Measurements from ENCODE around the gene TUT7.
A peak's percentile ranks its signal among the peaks of the same experiment; 100 is the strongest.
"Not testable (repeated sequence)": the region's sequence is repeated elsewhere in the genome, so short reads cannot be mapped to it uniquely, and the experiment has no call there.

TUT7 gene, protein sequence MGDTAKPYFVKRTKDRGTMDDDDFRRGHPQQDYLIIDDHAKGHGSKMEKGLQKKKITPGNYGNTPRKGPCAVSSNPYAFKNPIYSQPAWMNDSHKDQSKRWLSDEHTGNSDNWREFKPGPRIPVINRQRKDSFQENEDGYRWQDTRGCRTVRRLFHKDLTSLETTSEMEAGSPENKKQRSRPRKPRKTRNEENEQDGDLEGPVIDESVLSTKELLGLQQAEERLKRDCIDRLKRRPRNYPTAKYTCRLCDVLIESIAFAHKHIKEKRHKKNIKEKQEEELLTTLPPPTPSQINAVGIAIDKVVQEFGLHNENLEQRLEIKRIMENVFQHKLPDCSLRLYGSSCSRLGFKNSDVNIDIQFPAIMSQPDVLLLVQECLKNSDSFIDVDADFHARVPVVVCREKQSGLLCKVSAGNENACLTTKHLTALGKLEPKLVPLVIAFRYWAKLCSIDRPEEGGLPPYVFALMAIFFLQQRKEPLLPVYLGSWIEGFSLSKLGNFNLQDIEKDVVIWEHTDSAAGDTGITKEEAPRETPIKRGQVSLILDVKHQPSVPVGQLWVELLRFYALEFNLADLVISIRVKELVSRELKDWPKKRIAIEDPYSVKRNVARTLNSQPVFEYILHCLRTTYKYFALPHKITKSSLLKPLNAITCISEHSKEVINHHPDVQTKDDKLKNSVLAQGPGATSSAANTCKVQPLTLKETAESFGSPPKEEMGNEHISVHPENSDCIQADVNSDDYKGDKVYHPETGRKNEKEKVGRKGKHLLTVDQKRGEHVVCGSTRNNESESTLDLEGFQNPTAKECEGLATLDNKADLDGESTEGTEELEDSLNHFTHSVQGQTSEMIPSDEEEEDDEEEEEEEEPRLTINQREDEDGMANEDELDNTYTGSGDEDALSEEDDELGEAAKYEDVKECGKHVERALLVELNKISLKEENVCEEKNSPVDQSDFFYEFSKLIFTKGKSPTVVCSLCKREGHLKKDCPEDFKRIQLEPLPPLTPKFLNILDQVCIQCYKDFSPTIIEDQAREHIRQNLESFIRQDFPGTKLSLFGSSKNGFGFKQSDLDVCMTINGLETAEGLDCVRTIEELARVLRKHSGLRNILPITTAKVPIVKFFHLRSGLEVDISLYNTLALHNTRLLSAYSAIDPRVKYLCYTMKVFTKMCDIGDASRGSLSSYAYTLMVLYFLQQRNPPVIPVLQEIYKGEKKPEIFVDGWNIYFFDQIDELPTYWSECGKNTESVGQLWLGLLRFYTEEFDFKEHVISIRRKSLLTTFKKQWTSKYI (N-terminal part only)

DNA sequence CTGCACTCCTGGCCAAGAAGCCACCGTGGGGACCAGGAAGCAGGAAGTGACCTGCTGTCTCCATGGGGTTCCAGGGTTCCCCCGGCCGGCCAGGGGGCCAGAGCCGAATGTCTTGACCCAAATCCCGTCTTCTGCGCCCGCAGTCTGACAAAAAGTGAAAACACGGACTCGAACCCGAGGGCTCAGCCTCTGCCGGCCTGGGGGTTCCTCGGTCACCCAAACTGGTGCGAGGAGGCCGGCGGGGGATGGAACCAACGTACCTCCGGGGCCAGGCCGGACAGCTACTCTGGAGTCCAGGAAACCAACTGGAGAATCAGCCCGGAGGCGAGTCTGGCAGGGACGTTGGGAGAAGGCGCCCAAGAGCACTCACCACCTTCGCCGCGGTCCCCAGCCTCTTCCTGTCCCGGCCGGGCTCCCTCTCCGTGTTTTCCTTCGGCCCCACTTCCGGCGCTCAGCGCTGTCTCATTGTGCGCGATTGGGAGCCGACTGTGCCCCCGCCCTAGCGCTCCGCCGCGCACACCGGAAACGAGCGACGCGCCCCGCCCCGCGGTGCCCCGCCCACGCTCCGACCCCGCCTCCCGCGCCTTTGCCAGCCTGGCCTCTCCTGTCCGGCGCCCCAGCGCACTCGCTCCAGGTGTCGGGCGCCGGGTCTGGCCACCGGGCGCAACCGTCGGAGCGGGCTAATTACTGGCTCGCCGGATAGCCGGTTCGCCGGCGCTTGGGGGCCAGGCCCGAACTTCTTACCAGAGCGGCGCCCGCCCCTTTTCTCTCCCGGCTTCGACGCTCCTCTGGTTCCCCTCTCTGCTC, at the start of gene TUT7:
TSS of gene TUT7 (minus strand) at position 400 of the 807 bp plus-strand sequence. CDS start 1,211 bp downstream, outside the sequence.
- Mint-ChIP-seq H3K9me3 (no peaks in the 10 kb centered on the region), H3K27me3 (no peaks in the 10 kb centered on the region), H3K27ac (peak within 1 kb of the TSS; percentile 99), H3K4me1 (ENCODE audit: low read depth) (peaks cover 35% of the 10 kb centered on the region), H3K36me3 (ENCODE audit: low read depth) (peaks cover 40% of the 10 kb centered on the region), H3K4me3 (peak within 1 kb of the TSS; percentile 98)
- intact Hi-C loops (cut with micrococcal nuclease): loop anchor here (2.0 kb wide), 1 partner anchor 15 kb away; no protein-coding TSS in a partner anchor

DNA sequence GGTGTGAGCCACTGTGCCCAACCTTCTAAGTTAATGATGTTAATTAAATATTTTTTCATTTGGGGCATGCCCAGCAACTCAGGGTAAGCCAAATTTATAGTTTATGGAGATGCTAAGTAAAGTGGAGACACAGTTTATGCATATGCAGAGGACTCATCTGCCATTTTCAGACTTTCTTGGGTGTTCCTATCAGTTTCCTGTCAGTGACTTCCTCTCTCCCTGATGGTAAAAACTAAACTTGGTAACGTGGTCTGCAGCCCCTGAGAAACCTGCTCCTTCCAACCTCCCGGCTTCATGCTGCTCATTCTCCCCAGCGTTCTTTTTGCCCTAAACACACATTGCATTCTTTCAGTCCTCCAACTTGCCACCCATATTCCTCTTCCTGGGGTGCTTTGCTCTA, 48.4 kb upstream of the TUT7 start:
- intact Hi-C loops (cut with micrococcal nuclease): no loop called here
- H3K4me3 Mint-ChIP-seq: no peak overlapping the region
- no peaks in the 10 kb centered on the region for H3K36me3 Mint-ChIP-seq (ENCODE audit: low read depth)
- H3K27me3 Mint-ChIP-seq: peaks cover 18% of the 10 kb centered on the region
- H3K9me3 Mint-ChIP-seq: no peaks in the 10 kb centered on the region
- H3K4me1 Mint-ChIP-seq (ENCODE audit: low read depth): peaks cover 24% of the 10 kb centered on the region
- H3K27ac Mint-ChIP-seq: no peak overlapping the region

DNA sequence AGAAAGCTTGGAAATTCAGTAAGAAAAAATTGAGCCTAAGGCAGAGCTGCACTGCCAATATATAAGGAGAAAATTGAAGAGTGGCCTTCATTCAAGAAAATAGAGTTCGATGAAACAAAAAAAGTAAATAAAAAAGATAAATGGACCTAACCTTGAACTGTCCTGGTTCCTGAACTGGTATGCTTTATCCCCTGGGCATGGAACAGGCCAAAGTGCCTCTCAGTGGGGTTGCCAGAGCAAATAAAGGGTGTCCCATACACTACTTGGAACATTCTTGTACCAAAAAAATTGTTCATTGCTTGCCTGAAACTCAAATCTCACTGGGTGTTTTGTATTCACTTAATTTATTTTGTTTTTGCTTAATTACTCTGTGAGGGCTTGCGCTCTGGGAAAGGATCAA, 42.2 kb upstream of the TUT7 start:
- H3K36me3 Mint-ChIP-seq (ENCODE audit: low read depth): no peaks in the 10 kb centered on the region
- H3K4me1 Mint-ChIP-seq (ENCODE audit: low read depth): no peaks in the 10 kb centered on the region
- H3K27me3 Mint-ChIP-seq: peaks cover 19% of the 10 kb centered on the region
- intact Hi-C loops (cut with micrococcal nuclease): no loop called here
- peaks cover 8% of the 10 kb centered on the region for H3K9me3 Mint-ChIP-seq
- no peak overlapping the region for H3K27ac Mint-ChIP-seq
- H3K4me3 Mint-ChIP-seq: no peak overlapping the region

DNA sequence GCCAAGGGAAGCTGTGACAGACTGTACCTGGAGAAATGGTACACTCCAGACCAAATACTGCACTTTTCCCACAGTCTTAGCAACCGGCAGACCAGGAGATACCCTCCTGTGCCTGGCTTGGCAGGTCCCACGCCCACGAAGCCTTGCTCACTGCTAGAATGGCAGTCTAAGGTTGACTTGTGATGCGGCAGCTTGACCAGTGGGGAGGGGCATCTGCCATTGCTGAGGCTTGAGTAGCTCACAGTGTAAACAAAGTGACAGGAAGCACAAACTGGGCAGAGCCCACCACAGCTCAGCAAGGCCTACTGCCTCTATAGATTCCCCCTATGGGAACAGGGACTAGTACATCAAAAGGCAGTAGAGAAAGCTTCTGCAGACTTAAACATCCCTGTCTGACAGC, 36.0 kb upstream of the TUT7 start:
- intact Hi-C loops (cut with micrococcal nuclease); H3K4me1 Mint-ChIP-seq (ENCODE audit: low read depth); H3K4me3 Mint-ChIP-seq; H3K36me3 Mint-ChIP-seq (ENCODE audit: low read depth); H3K9me3 Mint-ChIP-seq; H3K27ac Mint-ChIP-seq: not testable (repeated sequence)
- peaks cover 31% of the 10 kb centered on the region for H3K27me3 Mint-ChIP-seq

DNA sequence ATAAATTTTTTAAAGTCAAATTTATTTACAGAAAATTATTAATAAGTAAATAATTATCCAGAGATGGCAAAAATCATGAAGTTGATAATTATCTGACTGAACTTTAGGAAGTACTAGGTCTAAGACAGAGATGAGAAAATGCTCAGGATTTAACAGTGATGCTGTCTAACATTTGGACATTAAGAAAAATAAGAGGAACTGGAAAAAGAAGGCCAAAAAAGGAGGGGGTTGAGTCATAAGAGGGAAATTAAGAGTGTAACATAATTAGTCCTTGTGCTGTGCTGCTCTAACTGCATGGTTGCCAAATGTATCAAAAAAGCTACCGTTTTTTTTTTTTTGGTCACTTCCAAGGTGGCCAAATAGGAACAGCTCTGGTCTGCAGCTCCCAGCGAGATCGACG, 35.4 kb upstream of the TUT7 start:
- Mint-ChIP-seq H3K36me3 (ENCODE audit: low read depth) (no peaks in the 10 kb centered on the region), H3K4me3 (no peak overlapping the region), H3K27ac (no peak overlapping the region), H3K4me1 (ENCODE audit: low read depth) (peaks cover 7% of the 10 kb centered on the region), H3K27me3 (peaks cover 29% of the 10 kb centered on the region), H3K9me3 (peaks cover 5% of the 10 kb centered on the region)
- intact Hi-C loops (cut with micrococcal nuclease): no loop called here

DNA sequence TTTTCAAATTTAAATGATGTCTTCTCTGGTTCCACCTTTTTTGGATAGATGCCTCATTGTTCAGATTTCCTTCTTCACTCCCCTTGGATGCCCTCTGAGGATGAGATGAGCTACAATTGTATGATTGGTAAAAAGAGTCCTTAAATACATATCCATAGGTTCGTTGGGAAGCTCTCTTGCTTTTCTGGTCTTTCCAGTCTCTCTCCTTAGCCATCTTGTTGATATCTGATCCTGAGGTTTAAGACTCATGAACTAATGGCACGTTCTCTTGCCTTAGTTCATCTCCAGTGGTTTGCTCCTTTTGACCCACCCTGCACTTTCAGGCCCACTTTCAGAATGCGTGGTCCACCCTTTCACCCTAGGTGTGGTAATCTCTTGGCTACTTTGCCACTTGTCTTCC, 33.2 kb upstream of the TUT7 start:
- Mint-ChIP-seq H3K36me3 (ENCODE audit: low read depth) (no peaks in the 10 kb centered on the region), H3K9me3 (peaks cover 23% of the 10 kb centered on the region), H3K27ac (no peak overlapping the region), H3K4me1 (ENCODE audit: low read depth) (peaks cover 7% of the 10 kb centered on the region), H3K27me3 (peaks cover 30% of the 10 kb centered on the region), H3K4me3 (no peak overlapping the region)
- intact Hi-C loops (cut with micrococcal nuclease): no loop called here

DNA sequence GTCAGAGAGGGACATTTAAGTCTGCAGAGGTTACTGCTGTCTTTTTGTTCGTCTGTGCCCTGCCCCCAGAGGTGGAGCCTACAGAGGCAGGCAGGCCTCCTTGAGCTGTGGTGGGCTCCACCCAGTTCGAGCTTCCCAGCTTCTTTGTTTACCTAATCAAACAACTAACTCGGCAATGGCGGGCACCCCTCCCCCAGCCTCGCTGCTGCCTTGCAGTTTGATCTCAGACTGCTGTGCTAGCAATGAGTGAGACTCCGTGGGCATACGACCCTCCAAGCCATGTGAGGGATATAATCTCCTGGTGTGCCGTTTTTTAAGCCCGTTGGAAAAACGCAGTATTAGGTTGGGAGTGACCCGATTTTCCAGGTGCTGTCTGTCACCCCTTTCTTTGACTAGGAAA, 28.8 kb upstream of the TUT7 start:
- intact Hi-C loops (cut with micrococcal nuclease); H3K4me3 Mint-ChIP-seq; H3K36me3 Mint-ChIP-seq (ENCODE audit: low read depth); H3K27ac Mint-ChIP-seq; H3K4me1 Mint-ChIP-seq (ENCODE audit: low read depth): not testable (repeated sequence)
- H3K27me3 Mint-ChIP-seq: peaks cover 29% of the 10 kb centered on the region
- H3K9me3 Mint-ChIP-seq: peaks cover 31% of the 10 kb centered on the region

DNA sequence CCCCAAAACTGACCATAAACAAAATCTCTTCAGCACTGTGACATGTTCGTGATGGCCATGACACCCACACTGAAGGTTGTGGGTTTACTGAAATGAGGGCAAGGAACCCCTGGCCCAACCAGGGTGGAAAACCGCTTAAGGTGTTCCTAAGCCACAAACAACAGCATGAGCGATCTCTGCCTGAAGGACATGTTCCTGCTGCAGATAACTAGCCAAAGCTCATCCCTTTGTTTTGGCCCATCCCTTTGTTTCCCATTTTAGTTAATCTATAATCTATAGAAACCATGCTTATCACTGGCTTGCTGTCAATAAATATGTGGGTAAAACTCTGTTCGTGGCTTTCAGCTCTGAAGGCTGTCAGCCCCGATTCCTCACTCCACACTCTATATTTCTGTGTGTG, 21.8 kb upstream of the TUT7 start:
- Mint-ChIP-seq H3K36me3 (ENCODE audit: low read depth) (no peaks in the 10 kb centered on the region), H3K27me3 (peaks cover 34% of the 10 kb centered on the region), H3K27ac (no peak overlapping the region), H3K9me3 (peaks cover 18% of the 10 kb centered on the region), H3K4me1 (ENCODE audit: low read depth) (peaks cover 6% of the 10 kb centered on the region), H3K4me3 (no peak overlapping the region)
- intact Hi-C loops (cut with micrococcal nuclease): no loop called here

DNA sequence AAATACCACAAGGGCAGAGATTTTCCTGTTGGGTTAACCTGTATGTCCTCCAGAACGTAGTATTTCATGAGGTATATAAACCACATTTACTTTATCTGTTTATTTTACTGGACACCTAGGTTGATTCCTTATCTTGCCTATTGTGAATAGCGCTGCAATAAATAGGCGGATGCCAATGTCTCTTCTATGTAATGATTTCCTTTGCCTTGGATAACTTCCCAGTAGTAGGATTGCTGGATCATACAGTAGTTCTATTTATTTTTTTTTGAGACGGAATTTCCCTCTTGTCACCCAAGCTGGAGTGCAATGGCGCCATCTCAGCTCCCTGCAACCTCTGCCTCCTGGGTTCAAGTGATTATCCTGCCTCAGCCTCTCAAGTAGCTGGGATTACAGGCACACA, 15.6 kb upstream of the TUT7 start:
- intact Hi-C loops (cut with micrococcal nuclease): loop anchor here (2.0 kb wide), 1 partner anchor 15 kb away; the partner anchor contains the start of gene TUT7
- Mint-ChIP-seq H3K4me3 (no peak overlapping the region), H3K36me3 (ENCODE audit: low read depth) (peaks cover 23% of the 10 kb centered on the region), H3K27ac (peak overlapping the region; percentile 92), H3K27me3 (peaks cover 23% of the 10 kb centered on the region), H3K4me1 (ENCODE audit: low read depth) (peaks cover 42% of the 10 kb centered on the region), H3K9me3 (peaks cover 34% of the 10 kb centered on the region)

DNA sequence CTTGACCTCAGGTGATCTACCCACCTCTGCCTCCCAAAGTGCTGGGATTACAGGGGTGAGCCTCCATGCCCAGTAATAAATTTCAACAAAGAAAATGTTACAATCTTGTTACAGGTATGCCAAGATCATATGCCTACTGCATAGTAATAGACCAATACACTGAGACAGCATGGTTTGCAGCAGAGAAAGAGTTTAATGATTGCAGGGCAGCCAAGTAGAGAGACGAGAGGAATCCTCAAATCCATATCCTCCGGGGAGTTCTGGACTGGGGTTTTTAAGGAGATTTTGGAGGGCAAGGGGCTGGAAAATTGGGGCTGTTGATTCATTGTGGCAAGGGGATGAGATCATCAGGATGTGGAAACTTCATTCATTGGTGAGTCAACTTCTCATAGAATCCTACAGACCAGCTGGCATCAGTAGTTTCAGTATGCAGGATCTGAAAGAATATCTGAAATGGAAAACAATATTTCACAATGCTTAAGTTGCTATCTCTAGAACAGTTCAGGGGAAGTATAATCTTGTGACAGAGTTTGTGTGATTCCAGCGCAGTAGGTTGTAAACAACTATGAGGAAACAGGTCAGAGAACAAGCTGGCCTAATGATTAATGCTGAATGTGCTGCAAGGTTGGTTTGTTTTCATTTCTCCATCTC, 14.8 kb upstream of the TUT7 start:
- Mint-ChIP-seq H3K36me3 (ENCODE audit: low read depth) (peaks cover 23% of the 10 kb centered on the region), H3K4me3 (no peak overlapping the region), H3K27ac (peak overlapping the region; percentile 92), H3K9me3 (peaks cover 34% of the 10 kb centered on the region), H3K27me3 (peaks cover 16% of the 10 kb centered on the region), H3K4me1 (ENCODE audit: low read depth) (peaks cover 42% of the 10 kb centered on the region)
- intact Hi-C loops (cut with micrococcal nuclease): loop anchor here (2.0 kb wide), 1 partner anchor 14 kb away; the partner anchor contains the start of gene TUT7

DNA sequence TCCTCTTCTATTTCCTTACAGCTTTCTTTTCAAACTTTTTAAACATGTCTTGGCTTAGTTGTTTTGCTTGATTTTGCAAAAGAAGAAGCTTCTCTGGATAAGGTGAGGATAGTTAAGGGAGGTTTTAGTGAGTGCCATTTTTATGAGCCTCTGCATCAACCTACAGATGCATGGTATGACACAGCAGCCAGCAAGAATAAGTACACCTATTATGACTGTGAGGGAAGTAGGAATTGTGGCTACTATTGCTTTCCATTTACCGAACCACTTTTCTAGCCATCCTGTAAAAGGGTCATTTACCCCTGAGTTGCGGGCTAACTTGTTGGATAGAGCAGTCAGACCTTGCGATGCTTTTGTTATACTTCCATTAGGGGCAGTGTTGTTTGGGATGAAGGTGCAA, 7.0 kb upstream of the TUT7 start:
- intact Hi-C loops (cut with micrococcal nuclease): no loop called here
- peak overlapping the region; percentile 85 for H3K27ac Mint-ChIP-seq
- H3K36me3 Mint-ChIP-seq (ENCODE audit: low read depth): no peaks in the 10 kb centered on the region
- no peak overlapping the region for H3K4me3 Mint-ChIP-seq
- peaks cover 3% of the 10 kb centered on the region for H3K9me3 Mint-ChIP-seq
- H3K27me3 Mint-ChIP-seq: peaks cover 2% of the 10 kb centered on the region
- peaks cover 48% of the 10 kb centered on the region for H3K4me1 Mint-ChIP-seq (ENCODE audit: low read depth)

DNA sequence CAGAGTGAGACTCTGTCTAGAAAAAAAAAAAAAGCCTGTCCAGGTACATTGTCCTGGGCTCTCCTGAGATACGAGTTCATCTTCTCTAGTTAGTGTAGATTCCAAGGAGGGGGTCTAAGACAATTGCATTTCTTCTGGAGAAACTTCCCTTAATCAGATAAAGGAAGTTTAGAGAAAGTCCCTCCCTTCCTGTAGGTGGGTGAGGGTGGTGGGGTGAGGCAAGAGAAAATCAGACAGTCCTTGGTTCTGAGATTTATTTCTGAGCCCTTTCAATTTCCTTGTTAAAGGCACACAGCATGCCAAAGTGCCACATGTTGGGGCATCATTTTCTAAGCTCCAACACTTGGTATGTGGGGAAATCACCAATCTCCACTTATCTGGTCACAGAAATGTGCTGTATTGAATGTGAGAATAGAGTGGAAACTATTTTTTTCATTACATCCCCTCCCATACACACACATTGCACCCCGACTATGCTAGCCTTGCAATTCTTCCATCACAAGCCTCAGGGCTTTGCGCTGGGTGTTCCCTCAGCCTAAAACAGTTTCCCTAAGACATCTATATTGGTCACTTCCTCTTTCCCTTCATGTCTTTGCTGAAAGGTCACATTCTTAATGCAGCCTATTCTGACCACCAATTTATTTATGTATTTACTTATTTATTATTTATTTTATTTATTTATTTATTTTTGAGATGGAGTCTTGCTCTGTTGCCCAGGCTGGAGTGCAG, 5.1 kb upstream of the TUT7 start:
- Mint-ChIP-seq H3K9me3 (no peaks in the 10 kb centered on the region), H3K27ac (peak overlapping the region; percentile 85), H3K4me1 (ENCODE audit: low read depth) (peaks cover 54% of the 10 kb centered on the region), H3K27me3 (peaks cover 2% of the 10 kb centered on the region), H3K4me3 (peak overlapping the region; percentile 39), H3K36me3 (ENCODE audit: low read depth) (peaks cover 6% of the 10 kb centered on the region)
- intact Hi-C loops (cut with micrococcal nuclease): no loop called here

All from dendritic cell treated with granulocyte-macrophage colony-stimulating factor and Interleukin-4, amounts not matched to agents 40 ng/mL and 50 ng/mL, for 4 days (primary cell).